HepG2 (cell line): Measurements from ENCODE around the gene CTSW. TPM values are rescaled to one million over a fixed set of nuclear protein-coding genes. Genes with fewer than 3 reads are reported as not detected.

ENCODE experiments used
- ATAC-seq: fragments of 200-7000 bp; cut with Tn5 transposase; 3 replicates; pipeline ENCODE4 v1.9.1; 2020; ENCODE audit warnings: mild to moderate bottlenecking, moderate library complexity
- BruUV-seq: library from RNA; stranded (reverse); fragments of 400-500 nt; replicated peaks from 2 replicates; lab custom pipeline; 2021; lab: Mats Ljungman, UMichigan
- CTCF ChIA-PET: fragments of 300-600 bp; formaldehyde crosslinking; extraction: SDS; loops from one replicate; lab custom pipeline; 2021; ENCODE audit warnings: low total read pairs, inconsistent platforms, low intra/inter-chr PET ratio; lab: Yijun Ruan, JAX
- POLR2A ChIA-PET: fragments of 350-600 bp; sonication (Branson Sonifier 250); formaldehyde crosslinking; loops from one replicate; lab custom pipeline; 2020; ENCODE audit warnings: antibody characterized with exemption, inconsistent platforms; lab: Yijun Ruan, JAX
- DNase-seq: peaks from one replicate; pipeline ENCODE4 v3.0.0-alpha.2; 2015; ENCODE audit warnings: low spot score
- FAIRE-seq: peaks from 3 replicates; lab custom pipeline; 2011; peaks lifted over from hg19 to GRCh38; lab: Jason Lieb, UNC
- H2AFZ ChIP-seq: one replicate; pipeline ENCODE4 v1.6.1; 2011; ENCODE audit warnings: low read length, inconsistent platforms
- H3K27ac ChIP-seq: fragments of 300-600 bp; 3 replicates; pipeline ENCODE4 v1.8.0; 2011; ENCODE audit warnings: mixed run types, mild to moderate bottlenecking, mixed read lengths, low read length, inconsistent platforms; ENCODE audit not compliant: insufficient read depth; ENCODE audit errors: extremely low read length
- H3K27me3 ChIP-seq, 2 experiments: fragments of 200-600 bp in 1 of 2; 2 replicates in 1 of 2; 3 replicates in 1 of 2; pipeline versions ENCODE4 v1.6.0 to v1.8.0; 2011; ENCODE audit warnings: low read length in 2 of 2, mild to moderate bottlenecking in 2 of 2, moderate library complexity in 2 of 2, inconsistent platforms in 1 of 2; ENCODE audit not compliant: insufficient read depth in 2 of 2, control insufficient read depth in 1 of 2
- H3K36me3 ChIP-seq, 2 experiments: fragments of 200-600 bp in 1 of 2; replicated peaks in 1 of 2; 2 replicates in 1 of 2; 3 replicates in 1 of 2; pipeline versions ENCODE4 v1.5.1 to v1.8.0; 2011; ENCODE audit warnings: low read length in 2 of 2, inconsistent platforms in 1 of 2; ENCODE audit not compliant: insufficient read depth in 2 of 2, control insufficient read depth in 1 of 2
- H3K4me1 ChIP-seq: 2 replicates; pipeline ENCODE4 v1.5.1; 2012; ENCODE audit warnings: low read length, inconsistent platforms; ENCODE audit not compliant: insufficient read depth
- H3K4me2 ChIP-seq: 2 replicates; pipeline ENCODE4 v1.6.0; 2011; ENCODE audit warnings: low read depth, low read length, inconsistent platforms
- H3K4me3 ChIP-seq, 3 experiments: fragments of 200-600 bp in 1 of 3; sonication (generic), shearing (Covaris generic) in 1 of 3; replicated peaks in 1 of 3; 2 replicates each; pipeline ENCODE4 v1.5.1; 2011 to 2016; ENCODE audit warnings: low read length in 3 of 3, inconsistent platforms in 2 of 3, low read depth in 2 of 3, mild to moderate bottlenecking in 2 of 3, control low read depth in 1 of 3, mixed read lengths in 1 of 3; ENCODE audit not compliant: insufficient read depth in 1 of 3
- H3K79me2 ChIP-seq: one replicate; pipeline ENCODE4 v1.6.1; 2011; ENCODE audit warnings: low read length, inconsistent platforms; ENCODE audit not compliant: insufficient read depth
- H3K9ac ChIP-seq: 2 replicates; pipeline ENCODE4 v1.6.0; 2011; ENCODE audit warnings: mild to moderate bottlenecking, low read depth, low read length, inconsistent platforms; ENCODE audit not compliant: insufficient read depth
- H3K9me3 ChIP-seq: 2 replicates; pipeline ENCODE4 v1.5.1; 2012; ENCODE audit warnings: mild to moderate bottlenecking, low read length
- H4K20me1 ChIP-seq: 2 replicates; pipeline ENCODE4 v1.6.0; 2011; ENCODE audit warnings: inconsistent platforms, mild to moderate bottlenecking, low read length, moderate library complexity; ENCODE audit not compliant: insufficient read depth
- AKAP8 ChIP-seq: sonication (generic); formaldehyde crosslinking; IDR thresholded peaks from 2 replicates; pipeline ENCODE4 v1.5.1; 2020; ENCODE audit warnings: mild to moderate bottlenecking, missing genetic modification reagents
- ARNT2 ChIP-seq: sonication (generic); formaldehyde crosslinking; IDR thresholded peaks from 2 replicates; pipeline ENCODE4 v1.8.0; 2022; ENCODE audit warnings: mild to moderate bottlenecking, low read depth, missing genetic modification reagents, moderate library complexity
- ARNTL ChIP-seq: sonication (generic); formaldehyde crosslinking; IDR thresholded peaks from 2 replicates; pipeline ENCODE4 v1.4.0; 2020; ENCODE audit warnings: mild to moderate bottlenecking, missing genetic modification reagents
- ESRRA ChIP-seq: sonication (generic); formaldehyde crosslinking; IDR thresholded peaks from 2 replicates; pipeline ENCODE4 v1.5.1; 2020; ENCODE audit warnings: mild to moderate bottlenecking, low read depth, missing genetic modification reagents
- NFKBIZ ChIP-seq: IDR thresholded peaks from 2 replicates; pipeline ENCODE4 v1.6.1; 2018; ENCODE audit warnings: missing genetic modification reagents, missing compliant biosample characterization
- NKX3-1 ChIP-seq: sonication (generic); formaldehyde crosslinking; IDR thresholded peaks from 2 replicates; pipeline ENCODE4 v1.5.0; 2020; ENCODE audit warnings: missing genetic modification reagents
- NR0B2 ChIP-seq: sonication (generic); formaldehyde crosslinking; IDR thresholded peaks from 2 replicates; pipeline ENCODE4 v1.4.0; 2020; ENCODE audit warnings: mild to moderate bottlenecking, missing genetic modification reagents
- PPARG ChIP-seq: conservative IDR thresholded peaks from 2 replicates; pipeline ENCODE4 v1.6.1; 2016; ENCODE audit warnings: missing biosample characterization, missing genetic modification reagents
- SAP130 ChIP-seq: IDR thresholded peaks from 2 replicates; pipeline ENCODE4 v1.6.1; 2016; ENCODE audit warnings: low read depth
- ZFYVE20 ChIP-seq: sonication (generic); formaldehyde crosslinking; IDR thresholded peaks from 2 replicates; pipeline ENCODE4 v1.8.0; 2023; ENCODE audit warnings: low read depth, mild to moderate bottlenecking, moderate library complexity, missing genetic modification reagents, borderline replicate concordance
- ZNF138 ChIP-seq: sonication (generic); formaldehyde crosslinking; IDR thresholded peaks from 2 replicates; pipeline ENCODE4 v1.5.0; 2020; ENCODE audit warnings: mild to moderate bottlenecking, low read depth, missing genetic modification reagents
- ZNF563 ChIP-seq: sonication (generic); formaldehyde crosslinking; IDR thresholded peaks from 2 replicates; pipeline ENCODE4 v1.8.0; 2022; ENCODE audit warnings: mild to moderate bottlenecking, moderate library complexity, missing genetic modification reagents
- ZNF772 ChIP-seq: sonication (generic); formaldehyde crosslinking; IDR thresholded peaks from 2 replicates; pipeline ENCODE4 v1.5.0; 2020; ENCODE audit warnings: mild to moderate bottlenecking, missing genetic modification reagents
- ZXDC ChIP-seq: sonication (generic); formaldehyde crosslinking; IDR thresholded peaks from 2 replicates; pipeline ENCODE4 v1.5.0; 2020; ENCODE audit warnings: mild to moderate bottlenecking, missing genetic modification reagents
- WGBS: methylation state at CpG from one replicate; pipeline ENCODE4 v1.1.6; 2017; ENCODE audit warnings: low lambda C conversion rate; 5-methylcytosine and 5-hydroxymethylcytosine counted together
- in situ Hi-C: cut with HindIII; loops from 2 replicates; pipeline ENCODE4 v1.10.0; 2017; ENCODE audit warnings: low pct_unique_long_range_greater_than_20kb; ENCODE audit not compliant: extremely low pct_ligation_motif_present
- intact Hi-C: fragments of 100-400 bp; cut with micrococcal nuclease; formaldehyde crosslinking; loops from one replicate; pipeline ENCODE4 v1.10.0; 2022; ENCODE audit not compliant: unreplicated experiment
- polyA plus RNA-seq, 8 experiments: library from polyadenylated mRNA; depleted of rRNA in 3 of 8; stranded (reverse) in 7 of 8; unstranded in 1 of 8; fragments of >200 nt; fragmentation: Illumina TruSeq in 4 of 8; extraction: Trizol in 4 of 8; gene quantifications; 2 replicates each; pipeline versions ENCODE4 v1.2.1 to v1.2.3, GENCODE V29; 2011 to 2016; ENCODE audit warnings: low read depth in 4 of 8, missing spikeins in 1 of 8, mixed read lengths in 1 of 8; ENCODE audit not compliant: insufficient read depth in 1 of 8
- total RNA-seq, 5 experiments: library from RNA; depleted of rRNA; stranded (reverse); fragments of >200 nt; fragmentation: Illumina TruSeq; extraction: Trizol; gene quantifications; 2 replicates each; pipeline ENCODE4 v1.2.3, GENCODE V29; 2016; ENCODE audit warnings: low read depth in 1 of 5
- TF ChIP-seq, protein P1 (sequence below): sonication (generic); formaldehyde crosslinking; IDR thresholded peaks from 2 replicates; pipeline ENCODE4 v1.8.0; 2022; ENCODE audit warnings: mild to moderate bottlenecking, missing genetic modification reagents, borderline replicate concordance

Gene CTSW
- total and polyA plus RNA-seq, 2 of the 13 experiments (the other 11 are each of a cell fraction or from before 2014, with no cell fraction given): 0.09 TPM; not detected in 1

DNA sequence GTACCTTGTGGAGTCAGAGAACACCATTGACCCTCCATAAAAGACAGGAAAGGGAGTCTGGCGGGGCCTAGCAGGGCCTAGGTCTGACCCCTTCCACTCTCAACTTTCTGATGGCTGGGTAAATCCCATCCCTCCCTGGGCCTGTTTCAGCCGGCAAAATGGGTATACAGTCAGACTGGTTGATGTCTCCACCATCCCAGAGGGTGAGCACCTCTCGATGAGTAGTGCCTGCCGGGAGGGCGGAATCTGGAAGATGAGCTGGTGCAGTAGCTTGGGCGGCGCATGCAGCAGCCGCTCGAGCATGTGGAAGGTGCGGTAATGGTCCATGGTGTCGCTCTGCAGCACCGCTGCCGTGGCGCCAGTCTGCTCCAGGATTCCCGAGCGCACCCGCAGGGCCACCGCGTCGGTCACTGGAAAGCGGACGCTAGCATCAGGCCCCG is 8.1 kb downstream of the CTSW start:
- in situ Hi-C loops: no loop called here
- H2AFZ ChIP-seq: no peak overlapping the region
- intact Hi-C loops: loop anchor here (1.0 to 5.0 kb wide), 4 partner anchors 29 to 102 kb away; partner anchors contain the start of genes CFL1 and SART1
- 0% methylated on average over 14 of the region's 23 CpGs for WGBS
- H4K20me1 ChIP-seq: no peaks in the 10 kb centered on the region
- peaks cover 67% of the 10 kb centered on the region for H3K4me1 ChIP-seq
- peak overlapping the region; percentile 96 for H3K4me2 ChIP-seq
- POLR2A ChIA-PET: interaction anchor here (0.6 to 7.6 kb wide), 31 partner anchors 9 to 235 kb away, joined by 3 to 95 read pairs (median 5); partner anchors contain the start of genes BANF1, C11orf68, CFL1 and EFEMP2
- peaks cover 5% of the 10 kb centered on the region for H3K79me2 ChIP-seq
- peaks cover 4 to 16% of the 10 kb centered on the region in 2 experiments; a peak in 4 of 5 replicates for H3K36me3 ChIP-seq
- FAIRE-seq (no peak), ATAC-seq (peak; percentile 6), DNase-seq (no peak)
- H3K9me3 ChIP-seq: no peaks in the 10 kb centered on the region
- no peaks in the 10 kb centered on the region; a peak in 1 of 5 replicates for H3K27me3 ChIP-seq
- CTCF ChIA-PET: interaction anchor here (1.1 to 6.9 kb wide), 5 partner anchors 11 to 143 kb away, joined by 3 to 63 read pairs (median 4); no protein-coding TSS in a partner anchor
- TSS peak; percentile 54 for BruUV-seq
- H3K4me3 ChIP-seq: peak overlapping the region; percentile 74 to 91 (median 87)
- peak overlapping the region; percentile 37 for H3K27ac ChIP-seq
- peak overlapping the region; percentile 70 for H3K9ac ChIP-seq
- 0 out of 2 replicates have a peak, but pooled peaks have one; percentile 24 for TF ChIP-seq ZFYVE20 (CRISPR knock-in tag)
- 0 out of 2 replicates have a peak, but pooled peaks have one; percentile 10 for TF ChIP-seq NKX3-1
- TF ChIP-seq NFKBIZ (CRISPR knock-in tag): no peak
- no peak for TF ChIP-seq PPARG
- peak; percentile 12; the same call in 1 of the 2 replicates for TF ChIP-seq ARNT2 (CRISPR knock-in tag)
- no peak for TF ChIP-seq SAP130 (CRISPR knock-in tag)
- TF ChIP-seq ZNF563 (CRISPR knock-in tag): 0 out of 2 replicates have a peak, but pooled peaks have one; percentile 44
- TF ChIP-seq NR0B2 (CRISPR knock-in tag): peak; percentile 68; the same call in 1 of the 2 replicates
- TF ChIP-seq, protein P1, sequence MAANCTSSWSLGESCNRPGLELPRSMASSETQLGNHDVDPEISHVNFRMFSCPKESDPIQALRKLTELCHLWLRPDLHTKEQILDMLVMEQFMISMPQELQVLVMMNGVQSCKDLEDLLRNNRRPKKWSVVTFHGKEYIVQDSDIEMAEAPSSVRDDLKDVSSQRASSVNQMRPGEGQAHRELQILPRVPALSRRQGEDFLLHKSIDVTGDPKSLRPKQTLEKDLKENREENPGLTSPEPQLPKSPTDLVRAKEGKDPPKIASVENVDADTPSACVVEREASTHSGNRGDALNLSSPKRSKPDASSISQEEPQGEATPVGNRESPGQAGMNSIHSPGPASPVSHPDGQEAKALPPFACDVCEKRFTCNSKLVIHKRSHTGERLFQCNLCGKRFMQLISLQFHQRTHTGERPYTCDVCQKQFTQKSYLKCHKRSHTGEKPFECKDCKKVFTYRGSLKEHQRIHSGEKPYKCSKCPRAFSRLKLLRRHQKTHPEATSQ (CRISPR knock-in tag): no peak
- TF ChIP-seq ZNF772 (CRISPR knock-in tag): no peak
- TF ChIP-seq ESRRA (CRISPR knock-in tag): 0 out of 2 replicates have a peak, but pooled peaks have one; percentile 16
- TF ChIP-seq AKAP8 (CRISPR knock-in tag): no peak
- TF ChIP-seq ZXDC (CRISPR knock-in tag): peak; percentile 43; the same call in 1 of the 2 replicates
- 0 out of 2 replicates have a peak, but pooled peaks have one; percentile 56 for TF ChIP-seq ZNF138 (CRISPR knock-in tag)
- TF ChIP-seq ARNTL (CRISPR knock-in tag): no peak
